Esophagus squamous epithelium (tissue), 5 donors: Measurements from ENCODE around the gene KRTAP2-2. TPM values are rescaled to one million over a fixed set of nuclear protein-coding genes. Genes with fewer than 3 reads are reported as not detected.
"Not testable (repeated sequence)": the region's sequence is repeated elsewhere in the genome, so short reads cannot be mapped to it uniquely, and the experiment has no call there.

ENCODE experiments used
- DNase-seq: peaks from one replicate; lab custom pipeline; 2025; lab: John Stamatoyannopoulos, UW
- H3K27ac ChIP-seq, 4 donors: fragments of 200-600 bp; sonication (generic); one replicate each; pipeline ENCODE4 v1.5.1; 2016 to 2019; ENCODE audit warnings: mild to moderate bottlenecking in 1 of 4
- H3K27me3 ChIP-seq, 4 donors: fragments of 200-600 bp; sonication (generic); 1 replicate in 3 of 4; 2 replicates in 1 of 4; pipeline versions ENCODE4 v1.5.1 to v1.6.0; 2017 to 2021; ENCODE audit warnings: antibody characterized with exemption in 1 of 4
- H3K36me3 ChIP-seq, 3 donors: fragments of 200-600 bp; sonication (generic); one replicate each; pipeline ENCODE4 v1.5.1; 2016 to 2019
- H3K4me1 ChIP-seq, 3 donors: fragments of 200-600 bp; sonication (generic); one replicate each; pipeline ENCODE4 v1.5.1; 2017 to 2019
- H3K4me3 ChIP-seq, 4 donors: fragments of 200-600 bp; sonication (generic); 1 replicate in 3 of 4; 2 replicates in 1 of 4; pipeline ENCODE4 v1.5.1; 2016 to 2019; ENCODE audit warnings: mild to moderate bottlenecking in 2 of 4, moderate library complexity in 1 of 4
- H3K9me3 ChIP-seq, 3 donors: fragments of 200-600 bp; sonication (generic); one replicate each; pipeline ENCODE4 v1.5.1; 2016 to 2019
- POLR2A ChIP-seq, 4 donors: fragments of 450-650 bp; IDR thresholded peaks; one replicate each; pipeline ENCODE4 v1.6.1; 2017; ENCODE audit warnings: antibody characterized with exemption in 4 of 4, mild to moderate bottlenecking in 4 of 4, moderate library complexity in 3 of 4
- WGBS, 2 donors: methylation state at CpG; one replicate each; pipeline ENCODE4 v1.1.5; 2018; 5-methylcytosine and 5-hydroxymethylcytosine counted together
- intact Hi-C: fragments of 100-400 bp; cut with DNase I; formaldehyde crosslinking; loops from one replicate; pipeline ENCODE4 v1.15.0; 2022
- total RNA-seq, 4 donors: library from RNA; depleted of rRNA; stranded (reverse); fragments of >200 nt; gene quantifications; one replicate each; pipeline ENCODE4 v1.1.0, GENCODE V29; 2016
- TF ChIP-seq, protein P1 (sequence below), 6 experiments: fragments of 450-650 bp in 4 of 6; fragments of 200-600 bp in 2 of 6; sonication (generic) in 2 of 6; IDR thresholded peaks; one replicate each; pipeline ENCODE4 v1.5.1; 2016 to 2019; ENCODE audit warnings: antibody characterized with exemption in 6 of 6, mild to moderate bottlenecking in 4 of 6, moderate library complexity in 4 of 6
- donor health status: DM: yes; HTN: yes; CAD: no.

KRTAP2-2 gene, protein sequence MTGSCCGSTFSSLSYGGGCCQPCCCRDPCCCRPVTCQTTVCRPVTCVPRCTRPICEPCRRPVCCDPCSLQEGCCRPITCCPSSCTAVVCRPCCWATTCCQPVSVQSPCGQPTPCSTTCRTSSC
- total RNA-seq = not detected

DNA sequence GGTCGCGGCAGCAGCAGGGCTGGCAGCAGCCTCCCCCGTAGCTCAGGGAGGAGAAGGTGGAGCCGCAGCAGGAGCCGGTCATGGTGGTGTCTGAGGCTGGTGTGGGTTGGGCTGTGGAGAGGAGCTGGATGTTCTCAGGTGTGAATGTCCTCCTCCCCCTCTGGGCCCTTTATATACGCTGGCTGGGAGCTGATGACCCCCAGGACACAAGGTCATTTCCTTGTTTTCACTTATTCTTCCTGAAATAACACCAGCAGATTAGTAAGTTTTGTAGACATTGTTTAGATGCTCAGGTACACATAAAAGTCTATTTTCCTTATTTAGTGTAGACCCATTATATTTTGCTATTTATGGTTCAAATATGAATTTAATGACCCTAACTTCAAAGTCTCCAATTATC lies at the start of gene KRTAP2-2:
TSS of gene KRTAP2-2 (minus strand) at position 101 of the 400 bp plus-strand sequence. CDS start at position 82, 19 bp downstream.
- 38 to 59% methylated on average over 1 of the region's 6 CpGs for WGBS, 2 donors
- H3K4me3 ChIP-seq, DNase-seq, intact Hi-C loops, H3K9me3 ChIP-seq, H3K27ac ChIP-seq, H3K36me3 ChIP-seq, H3K4me1 ChIP-seq: not testable (repeated sequence)
- peaks cover 0 to 15% (median 0%) of the 10 kb centered on the region in 4 donors for H3K27me3 ChIP-seq

DNA sequence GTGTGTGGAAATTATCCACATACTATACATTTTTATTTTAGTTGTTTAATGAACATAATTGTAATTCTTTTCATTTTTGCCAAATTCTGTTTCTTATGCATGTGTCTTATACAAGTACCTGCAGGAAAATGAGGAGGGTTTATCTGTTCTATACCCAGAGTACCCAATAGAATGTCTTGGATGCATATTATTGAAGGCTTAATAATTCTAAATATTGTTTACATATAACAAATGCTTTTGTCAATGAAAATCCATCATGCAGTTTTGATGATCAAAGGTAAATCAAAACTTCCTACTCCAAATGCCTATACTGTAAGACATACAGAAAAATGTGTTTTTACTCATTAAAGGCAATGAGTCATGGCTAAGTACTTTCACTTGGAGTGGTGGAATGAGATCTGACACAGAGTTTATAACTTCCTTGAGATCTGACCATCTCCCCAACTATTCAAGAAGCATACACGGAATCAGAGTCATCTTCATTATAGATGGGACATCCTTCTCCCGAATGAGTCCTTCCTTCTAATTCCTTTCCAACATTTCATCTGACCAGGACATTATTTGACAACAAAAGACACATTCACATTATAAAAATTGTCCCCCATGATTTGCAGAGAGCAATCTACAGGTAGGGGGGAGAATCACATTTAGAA lies 49.5 kb upstream of the KRTAP2-2 start:
- H3K9me3 ChIP-seq, DNase-seq, H3K4me1 ChIP-seq, H3K4me3 ChIP-seq, H3K27ac ChIP-seq, intact Hi-C loops, H3K36me3 ChIP-seq: not testable (repeated sequence)
- 34 to 43% methylated on average over 2 of the region's 2 CpGs for WGBS, 2 donors
- H3K27me3 ChIP-seq = peaks cover 0 to 18% (median 0%) of the 10 kb centered on the region in 4 donors

DNA sequence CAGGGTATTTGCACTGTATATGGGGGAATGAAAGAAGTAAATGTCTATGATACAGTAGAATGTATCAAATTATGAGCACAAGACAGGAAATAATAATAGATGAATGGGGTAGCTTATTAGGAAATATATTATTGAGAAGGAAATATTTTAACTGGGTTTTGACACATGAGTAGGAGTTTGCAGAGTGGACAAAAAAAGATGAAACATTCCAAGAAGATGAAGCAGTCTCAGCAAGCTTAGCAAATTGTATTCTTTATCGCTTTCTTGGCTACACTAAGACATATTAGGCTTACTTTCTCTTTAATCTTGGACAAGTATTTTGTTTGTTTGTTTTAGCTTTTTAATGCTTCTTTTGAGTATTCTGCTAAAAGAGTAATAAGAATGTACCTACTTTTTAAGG lies 48.9 kb upstream of the KRTAP2-2 start:
- H3K4me1 ChIP-seq = no peaks in the 10 kb centered on the region
- H3K9me3 ChIP-seq = no peaks in the 10 kb centered on the region
- TF ChIP-seq, protein P1, sequence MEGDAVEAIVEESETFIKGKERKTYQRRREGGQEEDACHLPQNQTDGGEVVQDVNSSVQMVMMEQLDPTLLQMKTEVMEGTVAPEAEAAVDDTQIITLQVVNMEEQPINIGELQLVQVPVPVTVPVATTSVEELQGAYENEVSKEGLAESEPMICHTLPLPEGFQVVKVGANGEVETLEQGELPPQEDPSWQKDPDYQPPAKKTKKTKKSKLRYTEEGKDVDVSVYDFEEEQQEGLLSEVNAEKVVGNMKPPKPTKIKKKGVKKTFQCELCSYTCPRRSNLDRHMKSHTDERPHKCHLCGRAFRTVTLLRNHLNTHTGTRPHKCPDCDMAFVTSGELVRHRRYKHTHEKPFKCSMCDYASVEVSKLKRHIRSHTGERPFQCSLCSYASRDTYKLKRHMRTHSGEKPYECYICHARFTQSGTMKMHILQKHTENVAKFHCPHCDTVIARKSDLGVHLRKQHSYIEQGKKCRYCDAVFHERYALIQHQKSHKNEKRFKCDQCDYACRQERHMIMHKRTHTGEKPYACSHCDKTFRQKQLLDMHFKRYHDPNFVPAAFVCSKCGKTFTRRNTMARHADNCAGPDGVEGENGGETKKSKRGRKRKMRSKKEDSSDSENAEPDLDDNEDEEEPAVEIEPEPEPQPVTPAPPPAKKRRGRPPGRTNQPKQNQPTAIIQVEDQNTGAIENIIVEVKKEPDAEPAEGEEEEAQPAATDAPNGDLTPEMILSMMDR (IDR thresholded peaks at IDR 0.05) = no peak
- TF ChIP-seq POLR2A (IDR thresholded peaks at IDR 0.05) = no peak
- H3K27ac ChIP-seq = no peak overlapping the region
- no peak for DNase-seq
- H3K36me3 ChIP-seq = no peaks in the 10 kb centered on the region
- WGBS, 2 donors = 81% methylated on average over 1 of the region's 1 CpG
- no peak overlapping the region for H3K4me3 ChIP-seq
- H3K27me3 ChIP-seq = peaks cover 0 to 18% (median 0%) of the 10 kb centered on the region in 4 donors
- intact Hi-C loops = no loop called here

DNA sequence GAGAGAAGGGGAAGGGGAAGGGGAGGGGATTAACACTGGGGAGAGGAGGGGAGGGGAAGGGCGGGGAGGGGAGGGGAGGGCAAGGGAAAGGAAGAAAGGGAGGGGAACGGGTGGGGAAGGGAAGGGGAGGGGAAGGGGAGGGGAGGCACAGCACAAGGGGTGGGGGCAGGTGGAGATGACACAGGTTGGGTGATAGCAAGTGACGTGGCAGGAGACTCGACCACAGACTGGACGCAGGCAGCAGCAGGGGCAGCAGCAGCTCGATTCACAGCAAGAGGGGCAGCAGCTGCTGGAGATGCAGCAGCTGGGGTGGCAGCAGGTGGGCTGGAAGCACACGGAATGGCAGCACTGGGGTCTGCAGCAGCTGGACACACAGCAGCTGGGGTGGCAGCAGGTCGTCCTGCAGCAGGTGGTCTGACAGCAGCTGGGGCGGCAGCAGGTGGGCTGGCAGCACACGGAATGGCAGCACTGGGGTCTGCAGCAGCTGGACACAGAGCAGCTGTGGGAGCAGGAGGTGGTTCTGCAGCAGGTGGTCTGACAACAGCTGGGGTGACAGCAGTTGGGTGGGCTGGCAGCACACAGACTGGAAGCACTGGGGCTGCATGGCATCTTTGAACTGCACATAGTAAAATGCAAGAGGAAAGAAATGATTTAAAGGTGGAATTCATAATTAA lies 46.7 kb upstream of the KRTAP2-2 start, which contains the start of gene KRTAP4-16:
TSS of gene KRTAP4-16 (minus strand) at position 624 of the 674 bp plus-strand sequence. CDS start at position 624, 0 bp downstream.
- Histone ChIP-seq H3K36me3 (no peaks in the 10 kb centered on the region), H3K9me3 (no peaks in the 10 kb centered on the region), H3K4me3 (no peak within 1 kb of the TSS), H3K27me3 (peaks cover 0 to 15% (median 0%) of the 10 kb centered on the region in 4 donors), H3K27ac (no peak within 1 kb of the TSS), H3K4me1 (no peaks in the 10 kb centered on the region)
- intact Hi-C loops = no loop called here
- DNase-seq = no peak
- TF ChIP-seq, protein P1 (IDR thresholded peaks at IDR 0.05) = no peak
- no peak for TF ChIP-seq POLR2A (IDR thresholded peaks at IDR 0.05)
- WGBS, 2 donors = 49 to 76% methylated on average over 8 to 9 of the region's 10 CpGs

DNA sequence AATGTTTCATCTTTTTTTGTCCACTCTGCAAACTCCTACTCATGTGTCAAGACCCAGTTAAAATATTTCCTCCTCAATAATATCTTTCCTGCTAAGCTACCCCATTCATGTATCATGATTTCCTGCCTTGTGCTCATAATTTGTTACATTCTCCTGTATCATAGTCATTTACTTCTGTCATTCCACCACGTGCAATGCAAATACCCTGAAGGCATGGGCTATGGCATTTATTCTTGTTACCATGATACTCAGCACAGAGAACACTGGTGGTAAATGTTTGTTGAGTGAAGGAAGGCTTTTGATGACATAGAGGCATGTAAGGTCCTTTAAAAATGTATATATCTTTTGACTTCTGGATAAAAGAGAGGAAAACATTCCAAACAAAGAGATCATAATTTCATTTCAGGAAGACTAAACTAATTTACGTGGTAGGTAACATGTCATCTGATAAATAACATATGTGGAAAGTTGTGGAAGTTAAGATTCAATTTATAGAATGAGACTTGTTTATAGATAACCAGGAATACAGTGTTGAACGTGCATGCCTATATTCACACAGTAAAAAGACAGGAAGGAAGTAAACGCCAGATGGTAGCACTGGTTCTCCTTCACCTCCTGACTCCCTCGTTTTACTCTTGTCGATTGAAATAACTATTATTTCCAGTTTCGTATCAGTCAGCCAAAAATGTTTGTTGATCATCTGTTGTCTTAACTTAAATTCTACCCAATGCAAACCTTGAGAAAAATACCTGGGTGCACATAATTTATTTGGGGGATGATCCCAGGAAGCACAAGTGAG lies 44.9 kb upstream of the KRTAP2-2 start:
- H3K4me1 ChIP-seq, H3K9me3 ChIP-seq, intact Hi-C loops, H3K36me3 ChIP-seq, DNase-seq, H3K27me3 ChIP-seq, H3K27ac ChIP-seq, H3K4me3 ChIP-seq: not testable (repeated sequence)
- WGBS, 2 donors = 45 to 58% methylated on average over 7 of the region's 7 CpGs

DNA sequence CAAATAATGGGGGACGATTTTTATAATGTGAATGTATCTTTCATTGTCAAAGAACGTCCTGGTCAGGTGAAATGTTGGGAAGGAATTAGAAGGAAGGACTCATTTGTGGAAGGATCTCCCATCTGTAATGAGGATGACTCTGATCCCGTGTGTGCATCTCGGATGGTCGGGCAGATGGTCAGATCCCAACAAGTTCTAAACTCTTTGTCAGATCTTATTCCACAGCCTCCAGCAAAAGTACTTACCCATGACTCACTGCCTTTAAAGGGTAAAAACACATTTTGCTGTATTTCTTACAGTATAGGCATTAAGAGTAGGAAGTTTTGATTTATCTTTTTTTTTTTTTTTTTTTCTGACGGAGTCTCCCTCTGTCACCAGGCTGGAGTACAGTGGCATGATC lies 43.5 kb upstream of the KRTAP2-2 start:
- 41 to 45% methylated on average over 6 of the region's 6 CpGs for WGBS, 2 donors
- H3K27ac ChIP-seq = no peak overlapping the region
- H3K36me3 ChIP-seq = no peaks in the 10 kb centered on the region
- H3K4me3 ChIP-seq = no peak overlapping the region
- peaks cover 0 to 5% (median 0%) of the 10 kb centered on the region in 4 donors for H3K27me3 ChIP-seq
- no peaks in the 10 kb centered on the region for H3K9me3 ChIP-seq
- intact Hi-C loops = no loop called here
- no peak for DNase-seq
- no peaks in the 10 kb centered on the region for H3K4me1 ChIP-seq
- TF ChIP-seq, protein P1 (IDR thresholded peaks at IDR 0.05) = no peak
- no peak for TF ChIP-seq POLR2A (IDR thresholded peaks at IDR 0.05)
